GM21447 (cell line): ENCODE results near the gene ENTPD6.
"Not testable (repeated sequence)": the region's sequence is repeated elsewhere in the genome, so short reads cannot be mapped to it uniquely, and the experiment has no call there.

Source experiments
- ATAC-seq: cut with Tn5 transposase; IDR thresholded peaks from one replicate; pipeline ENCODE4 v1.9.1; 2021; ENCODE audit not compliant: unreplicated experiment

The ENTPD6 gene

GRCh38 chr20:25254986-25255680, 59.6 kb downstream of the ENTPD6 start:
- ATAC-seq, result no peak

GRCh38 chr20:25256226-25256859, 60.8 kb downstream of the ENTPD6 start:
- no peak for ATAC-seq

DNA sequence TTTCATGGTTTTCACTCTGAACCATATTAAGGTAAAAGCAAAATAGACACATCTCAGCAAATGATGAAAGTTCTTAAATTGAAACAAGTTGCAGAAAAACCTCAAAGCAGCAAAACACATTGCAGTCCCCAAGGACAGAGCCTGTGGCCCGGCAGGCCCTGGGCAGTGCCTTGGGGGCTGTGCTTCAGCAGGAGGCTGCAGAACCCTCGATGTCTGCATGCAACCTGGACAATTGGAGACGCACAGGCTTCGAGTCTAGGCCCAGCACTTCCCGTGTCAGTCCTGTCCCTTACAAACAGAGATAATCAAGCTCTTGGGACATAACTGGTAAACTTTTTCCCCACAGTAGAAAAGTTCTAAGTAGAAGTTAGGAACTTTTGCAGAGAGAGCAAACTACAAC, 61.6 kb downstream of the ENTPD6 start:
- no peak for ATAC-seq

DNA sequence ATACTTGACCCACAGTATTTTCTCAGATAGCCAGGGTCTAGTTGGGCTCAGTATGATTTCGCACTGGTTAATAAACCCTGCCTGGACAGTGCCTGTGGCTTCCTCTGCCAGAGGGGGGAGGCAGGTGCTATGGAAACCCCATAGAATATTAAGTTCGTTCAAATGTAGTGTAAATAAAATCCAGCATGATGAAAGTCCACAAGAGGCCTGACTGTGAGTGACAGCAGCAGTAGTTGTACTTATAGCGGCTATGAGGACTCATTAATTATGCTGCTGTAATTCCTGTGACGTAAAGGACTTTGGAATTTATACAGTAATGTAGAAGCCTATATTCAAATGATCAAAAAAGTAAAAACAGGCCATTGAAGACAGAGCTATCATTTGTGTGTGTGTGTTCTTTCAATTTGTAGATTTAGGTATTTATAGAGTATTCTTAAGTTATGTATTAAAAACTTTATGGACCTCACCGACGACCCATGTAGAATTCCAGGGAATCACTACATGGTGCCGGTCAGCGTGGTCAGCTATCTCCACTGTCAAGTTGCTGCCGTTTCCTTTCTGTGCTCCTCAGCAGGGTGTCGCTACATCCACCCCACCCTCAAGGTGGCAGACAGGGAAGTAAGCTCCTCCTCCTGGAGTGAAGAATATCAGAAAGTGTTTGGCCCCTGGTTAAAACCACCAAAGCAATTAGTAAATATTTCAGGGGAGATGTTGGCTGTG, 62.4 kb downstream of the ENTPD6 start:
- ATAC-seq, result no peak

DNA sequence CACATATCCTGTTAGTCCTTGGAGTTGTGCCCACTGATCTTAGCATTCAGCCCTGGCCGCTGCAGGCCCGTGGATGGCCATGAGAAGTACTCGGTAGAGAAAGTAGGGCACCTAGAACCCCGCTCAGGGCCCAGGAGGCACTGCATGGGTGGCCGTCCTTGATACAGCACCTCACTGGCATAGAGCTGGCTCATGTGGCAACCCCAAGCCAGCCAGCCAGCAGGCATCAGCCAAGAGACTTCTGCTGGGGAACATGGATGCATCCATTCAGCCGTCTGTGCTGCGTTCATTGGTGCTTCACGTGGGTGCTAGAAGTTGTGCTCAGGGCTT, 62.9 kb downstream of the ENTPD6 start:
- no peak for ATAC-seq

DNA sequence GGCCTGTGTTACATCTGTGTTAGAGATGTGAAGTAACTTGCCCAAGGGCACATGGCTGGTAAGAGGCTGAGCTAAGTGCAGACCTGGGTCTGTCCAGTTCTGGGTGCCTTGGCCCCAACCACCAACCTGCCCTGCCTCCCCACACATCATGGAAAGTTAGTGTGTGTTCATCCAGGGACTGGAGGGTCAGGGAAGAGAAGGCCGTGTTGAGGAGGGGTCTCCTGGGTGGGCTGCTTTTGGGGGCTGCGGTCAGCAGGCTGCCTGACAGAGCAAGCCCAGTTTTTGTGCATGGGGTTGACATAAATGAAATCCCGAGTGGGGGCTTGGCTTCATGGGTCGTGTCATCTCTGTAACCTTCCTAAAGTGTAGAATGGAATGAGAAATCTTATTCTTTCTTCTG, 63.3 kb downstream of the ENTPD6 start:
- no peak for ATAC-seq

DNA sequence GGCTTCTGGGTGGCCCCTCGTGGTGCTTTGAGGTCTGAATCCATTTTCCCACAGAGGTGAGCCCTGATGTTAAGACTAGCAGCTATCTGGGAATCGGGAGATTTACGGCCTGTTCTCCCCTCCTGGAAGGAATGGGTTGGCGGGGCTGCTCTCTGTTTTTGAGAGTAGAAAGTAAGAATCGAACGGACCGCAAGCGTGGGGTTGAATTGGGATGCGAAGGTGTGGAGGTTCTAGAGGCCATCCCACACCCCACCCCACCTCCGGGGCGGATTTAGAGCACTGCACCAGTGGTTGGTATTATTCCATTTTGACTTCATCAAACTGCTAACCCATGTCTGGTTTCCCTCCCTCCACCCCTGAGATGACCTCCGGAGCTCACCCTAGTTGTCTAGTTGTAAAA, 63.8 kb downstream of the ENTPD6 start:
- ATAC-seq, result no peak

- ATAC-seq, result no peak
Measured at GRCh38 chr20:25259788-25260254, 64.3 kb downstream of the ENTPD6 start.

DNA sequence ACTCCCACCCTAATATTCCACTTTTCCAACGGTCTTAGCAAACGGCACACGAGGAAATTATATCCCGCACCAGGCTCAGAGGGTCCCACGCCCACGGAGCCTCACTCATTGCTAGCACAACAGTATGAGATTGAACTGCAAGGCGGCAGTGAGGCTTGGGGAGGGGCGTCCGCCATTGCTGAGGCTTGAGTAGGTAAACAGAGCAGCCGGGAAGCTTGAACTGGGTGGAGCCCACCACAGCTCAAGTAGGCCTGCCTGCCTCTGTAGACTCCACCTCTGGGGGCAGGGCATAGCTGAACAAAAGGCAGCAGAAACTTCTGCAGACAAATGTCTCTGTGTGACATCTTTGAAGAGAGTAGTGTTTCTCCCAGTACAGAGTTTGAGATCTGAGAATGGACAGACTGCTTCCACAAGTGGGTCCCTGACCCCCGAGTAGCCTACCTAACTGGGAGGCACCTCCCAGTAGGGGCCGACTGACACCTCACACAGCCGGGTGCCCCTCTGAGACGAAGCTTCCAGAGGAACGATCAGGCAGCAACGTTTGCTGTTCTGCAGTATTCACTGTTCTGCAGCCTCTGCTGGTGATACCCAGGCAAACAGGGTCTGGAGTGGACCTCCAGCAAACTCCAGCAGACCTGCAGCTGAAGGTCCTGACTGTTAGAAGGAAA, 65.4 kb downstream of the ENTPD6 start:
- not testable (repeated sequence) for ATAC-seq

GRCh38 chr20:25269057-25269832, 73.7 kb downstream of the ENTPD6 start:
- ATAC-seq, result no peak

- no peak for ATAC-seq
Measured at GRCh38 chr20:25269833-25270170, 74.3 kb downstream of the ENTPD6 start.

GRCh38 chr20:25270829-25271251, 75.3 kb downstream of the ENTPD6 start:
- no peak for ATAC-seq

DNA sequence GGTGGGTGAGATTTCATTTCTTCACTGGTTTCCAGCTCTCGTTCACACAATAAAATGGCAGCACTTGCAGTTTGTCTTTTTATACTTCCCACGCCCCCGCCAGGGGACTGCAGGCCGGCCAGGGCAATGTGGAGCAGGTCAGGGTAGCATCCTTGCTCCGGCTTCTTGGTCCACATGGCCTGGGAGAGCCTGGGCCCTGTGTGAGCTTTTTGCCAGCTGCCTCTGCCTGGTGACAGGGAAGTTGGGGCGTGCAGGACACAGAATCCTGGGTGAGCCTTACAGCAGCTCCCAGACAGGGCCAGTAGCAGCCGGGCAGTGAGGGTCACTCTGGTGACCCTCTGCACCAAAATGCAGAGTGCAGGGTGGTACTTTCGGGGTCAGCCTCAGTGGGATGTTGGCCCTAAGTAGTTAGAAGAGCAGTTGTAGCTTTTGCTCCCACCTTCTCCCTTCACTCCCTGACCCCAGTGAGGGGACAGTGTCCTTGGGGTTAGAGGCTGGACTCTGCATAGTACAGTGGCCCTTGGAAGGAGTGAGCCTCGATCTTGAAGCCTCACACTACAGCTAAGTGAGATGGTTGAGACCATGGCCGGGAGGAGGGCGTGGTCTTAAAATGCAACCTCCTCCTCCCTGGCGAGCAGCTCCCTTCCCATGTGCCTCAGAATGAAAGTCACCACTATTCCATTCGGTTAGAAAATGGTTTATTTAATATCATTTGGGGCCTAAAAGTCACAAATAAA, 76.1 kb downstream of the ENTPD6 start:
- ATAC-seq, result no peak

DNA sequence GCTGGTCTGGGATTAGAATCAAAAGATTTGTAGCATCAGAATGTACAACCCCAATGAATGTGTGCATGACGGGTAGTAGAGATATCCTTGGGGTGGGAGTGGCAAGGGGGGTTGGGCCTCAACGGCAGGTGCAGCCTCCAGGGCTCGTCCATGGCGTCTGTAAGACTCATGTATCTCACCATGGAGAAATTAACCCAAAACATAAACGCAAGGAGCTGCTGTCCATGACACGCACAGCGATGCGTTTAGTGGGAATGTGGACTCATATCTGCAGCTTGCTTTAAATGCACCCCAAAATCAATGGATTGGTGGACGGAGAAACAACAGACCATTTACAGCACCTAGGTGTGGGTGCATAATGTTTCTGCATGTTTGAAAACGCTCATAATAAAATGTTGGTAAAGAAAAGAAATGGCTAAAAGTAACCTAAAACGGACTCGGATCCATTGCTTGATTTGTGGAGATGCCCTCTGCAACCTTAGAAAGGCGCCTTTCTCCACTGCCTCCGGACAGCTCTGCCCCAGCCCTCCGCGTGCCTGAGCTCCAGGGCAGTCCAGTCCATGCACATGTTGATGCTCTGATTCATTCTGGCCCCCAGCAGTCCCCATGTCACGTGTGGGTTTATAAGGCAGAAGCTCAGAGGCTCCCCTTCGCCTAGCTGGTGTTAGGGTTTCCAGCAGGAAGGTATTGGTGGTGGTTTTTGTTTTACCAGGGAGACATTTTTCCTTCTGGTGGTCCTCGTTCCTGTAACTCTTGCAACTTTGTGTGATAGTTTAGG, 76.9 kb downstream of the ENTPD6 start:
- no peak for ATAC-seq

DNA sequence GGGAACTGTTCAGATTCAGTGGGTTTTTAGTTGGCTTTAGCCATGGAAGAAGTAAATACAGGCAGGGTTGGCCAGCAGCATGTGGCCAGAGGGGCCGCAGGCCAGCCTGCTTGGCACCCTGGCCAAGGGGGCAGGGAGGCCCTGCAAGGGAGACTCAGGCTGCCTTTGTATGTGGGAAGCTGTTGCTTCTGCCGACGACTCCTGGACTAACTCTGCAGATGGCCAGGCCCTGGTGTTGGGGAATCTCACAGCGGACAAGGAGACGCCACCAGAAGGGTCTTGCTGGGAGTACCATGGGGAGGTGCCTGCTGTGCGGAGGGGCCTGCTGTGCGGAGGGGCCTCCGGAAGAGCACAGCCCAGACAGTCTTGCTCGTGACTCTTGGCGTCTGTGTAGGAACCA, 77.5 kb downstream of the ENTPD6 start:
- ATAC-seq, result no peak

DNA sequence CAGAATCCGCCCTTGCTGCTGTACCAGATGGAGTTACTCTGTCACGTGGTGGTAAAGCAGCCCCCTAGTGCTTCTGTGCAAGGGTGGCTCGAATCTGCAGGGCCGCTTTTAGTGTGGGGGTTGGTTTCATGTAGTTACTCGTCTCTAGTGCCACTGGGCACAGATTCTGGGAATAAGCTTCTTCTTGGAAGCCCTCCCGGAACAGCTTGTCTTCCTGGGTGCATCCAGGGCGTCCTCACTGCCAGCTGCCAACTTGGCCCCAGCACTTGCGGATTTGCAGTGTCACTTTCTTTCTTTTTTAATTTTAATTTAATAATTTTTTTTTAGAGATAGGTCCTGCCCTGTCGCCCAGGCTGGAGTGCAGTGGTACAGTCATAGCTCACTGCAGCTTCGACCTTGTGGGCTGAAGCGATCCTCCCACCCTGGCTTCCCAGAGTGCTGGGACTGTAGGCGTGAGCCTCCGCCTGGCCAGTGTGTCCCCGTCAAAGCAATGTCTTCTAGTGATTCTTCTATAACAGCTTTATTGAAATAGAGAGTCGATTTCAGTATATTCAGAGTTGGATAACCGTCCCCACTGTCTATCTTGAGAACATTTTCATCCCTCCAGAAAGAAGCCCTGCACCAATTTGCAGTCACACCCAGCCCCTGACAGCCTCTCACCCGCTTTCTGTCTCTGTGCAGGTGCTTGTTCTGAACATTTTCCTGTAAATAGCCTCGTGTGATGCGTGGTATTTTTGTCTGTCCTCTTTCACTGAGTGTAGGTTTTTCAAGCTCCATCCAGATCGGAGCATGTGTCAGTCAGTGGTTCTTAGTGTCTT, 78.2 kb downstream of the ENTPD6 start:
- ATAC-seq, result no peak

GRCh38 chr20:25274481-25274880, 79.0 kb downstream of the ENTPD6 start:
- no peak for ATAC-seq

GRCh38 chr20:25274891-25275812, 79.6 kb downstream of the ENTPD6 start:
- no peak for ATAC-seq
